H1 (cell line): ENCODE measurements around the gene DTNB.
A peak's percentile ranks its signal among the peaks of the same experiment; 100 is the strongest.

Source experiments
- ATF2 ChIP-seq: IDR thresholded peaks from 2 replicates; pipeline ENCODE4 v1.6.1; 2012; ENCODE audit warnings: low read length, inconsistent platforms
- CHD1 ChIP-seq: IDR thresholded peaks from 2 replicates; pipeline ENCODE4 v1.6.1; 2012; ENCODE audit warnings: low read depth, low read length, improper control_type of control experiment
- CTCF ChIP-seq, 3 experiments: IDR thresholded peaks; 1 replicate in 2 of 3; 2 replicates in 1 of 3; pipeline versions ENCODE4 v1.5.1 to v1.6.1; 2011; ENCODE audit warnings: low read length in 3 of 3, mild to moderate bottlenecking in 3 of 3, inconsistent platforms in 2 of 3, low read depth in 1 of 3, moderate library complexity in 1 of 3; ENCODE audit not compliant: insufficient read depth in 1 of 3; ENCODE audit errors: control extremely low read depth in 1 of 3
- EGR1 ChIP-seq: IDR thresholded peaks from 2 replicates; pipeline ENCODE4 v1.6.1; 2011; ENCODE audit warnings: low read depth, low read length, borderline replicate concordance
- JUN ChIP-seq: IDR thresholded peaks from 2 replicates; pipeline ENCODE4 v1.6.1; 2011; ENCODE audit warnings: low read depth, mild to moderate bottlenecking, improper control_type of control experiment, low read length
- MAFK ChIP-seq: IDR thresholded peaks from 2 replicates; pipeline ENCODE4 v1.6.1; 2012; ENCODE audit warnings: low read depth, mild to moderate bottlenecking, improper control_type of control experiment, low read length
- MAX ChIP-seq: IDR thresholded peaks from 2 replicates; pipeline ENCODE4 v1.6.1; 2012; ENCODE audit warnings: inconsistent platforms
- POLR2A ChIP-seq, 2 experiments: IDR thresholded peaks; 1 replicate in 1 of 2; 2 replicates in 1 of 2; pipeline ENCODE4 v1.6.1; 2011; ENCODE audit warnings: low read depth in 2 of 2, low read length in 2 of 2, mild to moderate bottlenecking in 2 of 2; ENCODE audit errors: control extremely low read depth in 1 of 2
- POLR2AphosphoS5 ChIP-seq: IDR thresholded peaks from 2 replicates; pipeline ENCODE4 v1.6.1; 2011; ENCODE audit warnings: low read depth, low read length
- RFX5 ChIP-seq: IDR thresholded peaks from 2 replicates; pipeline ENCODE4 v1.6.1; 2011; ENCODE audit warnings: low read depth, low read length, improper control_type of control experiment, borderline replicate concordance
- RNF2 ChIP-seq: fragments of 200-900, 300-1000 bp; sonication (generic); IDR thresholded peaks from 2 replicates; pipeline ENCODE4 v1.7.1; 2016; ENCODE audit warnings: borderline replicate concordance, low read depth, mild to moderate bottlenecking, antibody characterized with exemption, low read length; ENCODE audit not compliant: poor library complexity, severe bottlenecking; ENCODE audit errors: missing control alignments
- SIRT6 ChIP-seq: IDR thresholded peaks from one replicate; pipeline ENCODE4 v1.7.1; 2012; ENCODE audit warnings: low read length, inconsistent platforms
- SP1 ChIP-seq: IDR thresholded peaks from 2 replicates; pipeline ENCODE4 v1.6.1; 2011; ENCODE audit warnings: low read depth, low read length
- SRF ChIP-seq: IDR thresholded peaks from 2 replicates; pipeline ENCODE4 v1.6.1; 2011; ENCODE audit warnings: mild to moderate bottlenecking, low read depth, low read length, moderate library complexity

DNA sequence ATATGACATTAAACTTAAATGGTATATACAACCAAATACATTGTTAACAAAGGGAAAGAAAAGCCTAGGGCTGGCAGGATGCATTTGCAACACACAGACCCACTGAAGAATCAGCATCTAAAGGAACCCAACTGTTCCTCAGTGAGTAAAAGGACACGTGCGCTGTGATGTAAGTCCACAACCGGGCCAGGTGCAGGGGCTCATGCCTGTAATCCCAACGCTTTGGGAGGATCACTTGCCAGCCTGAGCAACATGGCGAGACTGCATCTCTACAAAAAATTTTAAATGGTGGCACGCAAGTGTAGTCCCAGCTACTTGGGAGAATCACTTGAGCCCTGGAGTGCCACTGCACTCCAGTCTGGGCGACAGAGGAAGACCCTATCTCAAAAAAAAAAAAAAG is 3.9 kb downstream of the DTNB start:
- TF ChIP-seq MAFK: no peak
- TF ChIP-seq CTCF (IDR thresholded peaks at IDR 0.05; ENCODE audit: control extremely low read depth in 1 of 3, insufficient read depth in 1 of 3, low read depth in 1 of 3, low read length in 3 of 3): no peak
- TF ChIP-seq SIRT6: no peak
- TF ChIP-seq POLR2A (IDR thresholded peaks at IDR 0.05; ENCODE audit: control extremely low read depth in 1 of 2, low read depth in 2 of 2, low read length in 2 of 2): peak in 1 of 2 experiments; percentile 72; a peak in 2 of 3 replicates
- peak; percentile 66 for TF ChIP-seq POLR2AphosphoS5
- no peak for TF ChIP-seq JUN
- TF ChIP-seq RNF2: no peak
- TF ChIP-seq SRF: no peak
- TF ChIP-seq RFX5: no peak
- TF ChIP-seq SP1: no peak
- TF ChIP-seq MAX: peak; percentile 89
- TF ChIP-seq ATF2: no peak
- no peak for TF ChIP-seq EGR1
- no peak for TF ChIP-seq CHD1
